ENCODE results near the gene PTPRK. TPM values are rescaled to one million over a fixed set of nuclear protein-coding genes. Genes with fewer than 3 reads are reported as not detected.

The PTPRK gene
- total RNA-seq, 1 donor from 2014 or later, result 78.6 TPM

- no peak for DNase-seq (ENCODE audit: low read depth in 2 of 2)
Measured at GRCh38 chr6:128204616-128205015, 315.8 kb downstream of the PTPRK start.

- DNase-seq (ENCODE audit: low read depth in 2 of 2), result no peak
Measured at GRCh38 chr6:128202169-128202765, 318.1 kb downstream of the PTPRK start.

- DNase-seq (ENCODE audit: low read depth in 2 of 2), result no peak
Measured at GRCh38 chr6:128200789-128201188, 319.6 kb downstream of the PTPRK start.

GRCh38 chr6:128199461-128199860 is 320.9 kb downstream of the PTPRK start:
- DNase-seq (ENCODE audit: low read depth in 2 of 2), result no peak

GRCh38 chr6:128192972-128193371 is 327.4 kb downstream of the PTPRK start:
- DNase-seq (ENCODE audit: low read depth in 2 of 2), result no peak

- no peak for DNase-seq (ENCODE audit: low read depth in 2 of 2)
Measured at GRCh38 chr6:128188678-128189077, 331.7 kb downstream of the PTPRK start.

GRCh38 chr6:128186729-128187128 is 333.7 kb downstream of the PTPRK start:
- no peak for DNase-seq (ENCODE audit: low read depth in 2 of 2)

GRCh38 chr6:128179876-128180438 is 340.4 kb downstream of the PTPRK start:
- peak; percentile 2 to 4 for DNase-seq (ENCODE audit: low read depth in 2 of 2)

GRCh38 chr6:128174724-128175123 is 345.7 kb downstream of the PTPRK start:
- DNase-seq (ENCODE audit: low read depth in 2 of 2), result no peak

- DNase-seq (ENCODE audit: low read depth in 2 of 2), result no peak
Measured at GRCh38 chr6:128172752-128173682, 347.4 kb downstream of the PTPRK start.

GRCh38 chr6:128172081-128172480 is 348.3 kb downstream of the PTPRK start:
- no peak for DNase-seq (ENCODE audit: low read depth in 2 of 2)

- DNase-seq (ENCODE audit: low read depth in 2 of 2), result no peak
Measured at GRCh38 chr6:128171182-128171581, 349.2 kb downstream of the PTPRK start.

- peak in 1 of 2 donors; percentile 15 for DNase-seq (ENCODE audit: low read depth in 2 of 2)
Measured at GRCh38 chr6:128168244-128168643, 352.2 kb downstream of the PTPRK start.

- DNase-seq (ENCODE audit: low read depth in 2 of 2), result no peak
Measured at GRCh38 chr6:128167552-128167951, 352.8 kb downstream of the PTPRK start.

- DNase-seq (ENCODE audit: low read depth in 2 of 2), result no peak
Measured at GRCh38 chr6:128164254-128164653, 356.1 kb downstream of the PTPRK start.

- DNase-seq (ENCODE audit: low read depth in 2 of 2), result no peak
Measured at GRCh38 chr6:128162423-128162822, 358.0 kb downstream of the PTPRK start.

- DNase-seq (ENCODE audit: low read depth in 2 of 2), result no peak
Measured at GRCh38 chr6:128161839-128162238, 358.6 kb downstream of the PTPRK start.

GRCh38 chr6:128161263-128161662 is 359.1 kb downstream of the PTPRK start:
- no peak for DNase-seq (ENCODE audit: low read depth in 2 of 2)

GRCh38 chr6:128158496-128158895 is 361.9 kb downstream of the PTPRK start:
- DNase-seq (ENCODE audit: low read depth in 2 of 2), result peak; percentile 66 to 77

GRCh38 chr6:128156321-128157111 is 363.9 kb downstream of the PTPRK start:
- no peak for DNase-seq (ENCODE audit: low read depth in 2 of 2)

- DNase-seq (ENCODE audit: low read depth in 2 of 2), result no peak
Measured at GRCh38 chr6:128155826-128156225, 364.6 kb downstream of the PTPRK start.

- DNase-seq (ENCODE audit: low read depth in 2 of 2), result no peak
Measured at GRCh38 chr6:128152551-128152950, 367.8 kb downstream of the PTPRK start.
